HG02981 (cell line): ENCODE results near the gene NCAM2.
"Not testable (repeated sequence)": the region's sequence is repeated elsewhere in the genome, so short reads cannot be mapped to it uniquely, and the experiment has no call there.

ENCODE experiments used
- ATAC-seq: cut with Tn5 transposase; IDR thresholded peaks from one replicate; pipeline ENCODE4 v1.9.1; 2021; ENCODE audit warnings: mild to moderate bottlenecking, moderate library complexity; ENCODE audit not compliant: unreplicated experiment

NCAM2 gene

DNA sequence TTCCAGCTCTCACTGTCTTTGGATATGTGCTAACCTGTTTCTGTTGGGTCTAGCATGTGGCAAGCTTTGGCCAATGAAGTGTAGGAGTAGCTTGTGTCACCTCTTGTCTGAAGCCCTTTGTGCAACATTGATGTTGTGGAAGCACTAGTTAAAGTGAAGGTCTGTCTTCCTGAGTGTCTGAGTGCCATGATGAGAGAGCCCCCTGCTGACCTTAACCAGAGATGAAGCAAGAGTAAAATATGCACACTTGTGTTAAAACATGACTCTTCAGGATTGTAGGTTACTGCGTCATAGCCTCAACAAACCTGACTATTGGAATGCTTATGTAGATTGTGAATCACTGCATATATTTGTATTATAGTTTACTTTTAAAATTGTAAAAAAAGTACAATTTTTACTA is 103.7 kb downstream of the NCAM2 start:
- no peak for ATAC-seq

- ATAC-seq = no peak
These were observed 104.7 kb downstream of the NCAM2 start for GRCh38 chr21:21102896-21103295.

GRCh38 chr21:21103692-21104091 is 105.5 kb downstream of the NCAM2 start:
- no peak for ATAC-seq

DNA sequence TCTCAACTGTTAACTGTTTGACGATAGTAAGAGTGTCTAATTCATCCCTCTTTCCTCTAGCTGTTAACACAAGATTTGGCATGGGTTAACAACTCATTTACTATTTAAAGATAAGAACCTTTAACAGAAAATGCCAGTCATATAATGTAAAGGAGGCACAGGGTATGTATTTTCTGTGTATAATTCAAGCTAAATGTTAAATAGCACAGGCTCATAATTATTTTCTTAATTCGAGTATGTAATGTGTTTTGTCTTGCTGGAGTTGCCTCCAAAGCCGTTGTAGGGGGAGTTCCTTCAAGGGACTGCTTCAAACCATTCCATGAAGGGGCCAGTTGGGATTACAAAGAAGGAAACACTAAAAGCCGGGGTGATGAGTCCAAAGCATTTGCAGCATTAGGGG is 111.5 kb downstream of the NCAM2 start:
- no peak for ATAC-seq

- no peak for ATAC-seq
These were observed 113.2 kb downstream of the NCAM2 start for GRCh38 chr21:21111309-21111920.

GRCh38 chr21:21114461-21114860 is 116.3 kb downstream of the NCAM2 start:
- no peak for ATAC-seq

DNA sequence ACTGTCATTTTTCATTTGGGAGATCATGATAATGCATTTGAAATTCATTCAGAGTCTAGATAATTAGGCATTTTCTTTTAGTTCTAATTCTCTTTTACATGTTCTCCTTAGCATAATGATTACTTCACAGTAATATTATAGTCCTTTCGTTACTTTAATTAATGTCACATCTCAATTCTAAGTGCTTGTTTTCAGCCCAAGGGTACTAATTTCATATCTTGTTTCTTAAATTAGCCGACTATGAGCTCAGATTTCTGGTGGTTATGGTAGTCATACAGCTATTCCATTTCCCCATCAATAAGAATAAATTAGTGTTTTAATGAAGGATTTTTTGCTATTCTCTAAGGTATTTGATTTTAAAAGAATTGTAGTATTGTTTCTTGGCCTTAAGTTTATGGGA is 120.9 kb downstream of the NCAM2 start:
- no peak for ATAC-seq

GRCh38 chr21:21122680-21123079 is 124.5 kb downstream of the NCAM2 start:
- ATAC-seq = no peak

DNA sequence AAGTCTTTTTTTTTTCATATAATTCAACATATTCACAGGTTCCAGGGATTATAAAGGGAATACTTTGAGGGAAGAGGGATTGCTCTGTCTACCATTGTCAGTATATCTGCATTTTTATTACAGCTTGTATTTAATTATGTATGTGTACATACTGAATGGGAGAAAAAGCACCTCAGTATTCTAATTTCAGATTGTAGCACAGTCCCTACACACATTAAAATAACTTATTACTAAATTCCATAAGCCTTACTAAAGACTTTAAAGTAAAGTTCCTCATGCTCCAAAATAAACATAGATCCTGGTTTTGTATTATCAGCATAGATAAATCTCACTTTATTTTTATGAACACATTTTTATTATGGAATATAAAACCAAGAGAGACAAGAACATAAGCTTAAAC is 134.2 kb downstream of the NCAM2 start:
- no peak for ATAC-seq

- no peak for ATAC-seq
These were observed 139.8 kb downstream of the NCAM2 start for GRCh38 chr21:21137986-21138385.

GRCh38 chr21:21146587-21147373 is 148.6 kb downstream of the NCAM2 start:
- ATAC-seq = no peak

GRCh38 chr21:21147374-21147745 is 149.2 kb downstream of the NCAM2 start:
- ATAC-seq = no peak

- no peak for ATAC-seq
These were observed 149.8 kb downstream of the NCAM2 start for GRCh38 chr21:21148009-21148408.

- ATAC-seq = no peak
These were observed 150.3 kb downstream of the NCAM2 start for GRCh38 chr21:21148514-21148913.

GRCh38 chr21:21149445-21149844 is 151.2 kb downstream of the NCAM2 start:
- ATAC-seq = not testable (repeated sequence)

GRCh38 chr21:21151231-21151630 is 153.0 kb downstream of the NCAM2 start:
- no peak for ATAC-seq

- no peak for ATAC-seq
These were observed 158.2 kb downstream of the NCAM2 start for GRCh38 chr21:21156397-21156796.

DNA sequence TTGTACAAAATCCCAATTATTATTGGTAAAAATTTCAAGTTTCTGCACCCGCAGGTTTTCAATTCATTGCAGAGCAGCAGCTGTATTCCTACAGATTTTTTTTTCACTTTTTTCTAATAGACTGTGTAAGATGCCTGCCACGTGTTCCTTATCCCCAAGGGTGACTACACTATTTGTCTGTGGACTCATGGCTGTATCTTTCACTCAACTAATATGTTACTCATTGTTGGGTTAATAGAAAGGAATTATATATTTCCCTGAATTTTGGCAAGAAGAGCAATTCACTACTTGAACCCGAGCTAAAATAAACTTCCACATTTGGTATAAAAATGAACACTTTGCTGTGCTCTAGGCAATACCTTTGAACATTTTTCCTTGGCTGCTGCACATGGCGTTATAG is 158.7 kb downstream of the NCAM2 start:
- ATAC-seq = no peak

GRCh38 chr21:21158376-21158918 is 160.2 kb downstream of the NCAM2 start:
- no peak for ATAC-seq

- ATAC-seq = no peak
These were observed 161.2 kb downstream of the NCAM2 start for GRCh38 chr21:21159253-21159899.

- no peak for ATAC-seq
These were observed 164.6 kb downstream of the NCAM2 start for GRCh38 chr21:21162786-21163185.

GRCh38 chr21:21163904-21164303 is 165.7 kb downstream of the NCAM2 start:
- no peak for ATAC-seq
